Measurements from ENCODE around the gene CHMP2B. TPM values are rescaled to one million over a fixed set of nuclear protein-coding genes. Genes with fewer than 3 reads are reported as not detected.

CHMP2B gene
- total RNA-seq, 3 donors from 2014 or later (not counting 1 experiment from before 2014, with no cell fraction given): 22.0 to 34.2 (median 29.1) TPM

DNA sequence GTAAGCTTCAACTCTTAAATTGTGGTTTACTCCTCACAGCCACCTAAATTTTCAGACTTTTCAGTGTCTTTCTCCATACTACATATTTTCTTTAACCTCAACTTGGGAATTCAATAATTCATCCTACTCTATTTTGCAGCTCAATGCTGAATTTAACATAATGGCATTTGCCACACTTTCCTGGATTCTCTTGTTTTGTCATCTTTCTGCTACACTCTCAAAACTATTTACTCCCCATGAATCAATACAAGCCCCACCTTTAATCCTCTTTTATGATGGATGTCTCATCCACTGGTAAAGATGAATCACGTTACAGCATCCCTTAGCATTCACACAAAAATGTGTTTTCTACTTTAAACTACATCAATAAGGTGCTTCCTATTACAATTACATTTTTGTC is 19.6 kb upstream of the CHMP2B start:
- no peaks in the 10 kb centered on the region for H3K4me1 Mint-ChIP-seq
- H3K36me3 Mint-ChIP-seq: no peaks in the 10 kb centered on the region
- Histone ChIP-seq H3K27me3 (ENCODE audit: control insufficient read depth, insufficient read depth, low read length) (peaks cover 8% of the 10 kb centered on the region), H3K9me3 (ENCODE audit: control insufficient read depth, insufficient read depth, low read length) (no peaks in the 10 kb centered on the region), H3K4me3 (ENCODE audit: low read length) (no peak overlapping the region), H3K4me1 (ENCODE audit: control insufficient read depth, insufficient read depth, low read length) (no peaks in the 10 kb centered on the region), H3K36me3 (ENCODE audit: control insufficient read depth, insufficient read depth, low read length) (no peaks in the 10 kb centered on the region), H3K27ac (ENCODE audit: low read length) (no peak overlapping the region)
- H3K9me3 Mint-ChIP-seq: no peaks in the 10 kb centered on the region
- ATAC-seq: no peak
- WGBS (ENCODE audit: insufficient coverage): 47% methylated on average over 1 of the region's 1 CpG
- DNase-seq: no peak
- intact Hi-C loops (cut with micrococcal nuclease): no loop called here
- TF ChIP-seq, protein P1, sequence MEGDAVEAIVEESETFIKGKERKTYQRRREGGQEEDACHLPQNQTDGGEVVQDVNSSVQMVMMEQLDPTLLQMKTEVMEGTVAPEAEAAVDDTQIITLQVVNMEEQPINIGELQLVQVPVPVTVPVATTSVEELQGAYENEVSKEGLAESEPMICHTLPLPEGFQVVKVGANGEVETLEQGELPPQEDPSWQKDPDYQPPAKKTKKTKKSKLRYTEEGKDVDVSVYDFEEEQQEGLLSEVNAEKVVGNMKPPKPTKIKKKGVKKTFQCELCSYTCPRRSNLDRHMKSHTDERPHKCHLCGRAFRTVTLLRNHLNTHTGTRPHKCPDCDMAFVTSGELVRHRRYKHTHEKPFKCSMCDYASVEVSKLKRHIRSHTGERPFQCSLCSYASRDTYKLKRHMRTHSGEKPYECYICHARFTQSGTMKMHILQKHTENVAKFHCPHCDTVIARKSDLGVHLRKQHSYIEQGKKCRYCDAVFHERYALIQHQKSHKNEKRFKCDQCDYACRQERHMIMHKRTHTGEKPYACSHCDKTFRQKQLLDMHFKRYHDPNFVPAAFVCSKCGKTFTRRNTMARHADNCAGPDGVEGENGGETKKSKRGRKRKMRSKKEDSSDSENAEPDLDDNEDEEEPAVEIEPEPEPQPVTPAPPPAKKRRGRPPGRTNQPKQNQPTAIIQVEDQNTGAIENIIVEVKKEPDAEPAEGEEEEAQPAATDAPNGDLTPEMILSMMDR (IDR thresholded peaks at IDR 0.05): no peak
- no peak overlapping the region for H3K27ac Mint-ChIP-seq
- peaks cover 6 to 16% of the 10 kb centered on the region in 2 donors for H3K27me3 Mint-ChIP-seq (ENCODE audit: low read depth in 2 of 2)
- H3K4me3 Mint-ChIP-seq: no peak overlapping the region

DNA sequence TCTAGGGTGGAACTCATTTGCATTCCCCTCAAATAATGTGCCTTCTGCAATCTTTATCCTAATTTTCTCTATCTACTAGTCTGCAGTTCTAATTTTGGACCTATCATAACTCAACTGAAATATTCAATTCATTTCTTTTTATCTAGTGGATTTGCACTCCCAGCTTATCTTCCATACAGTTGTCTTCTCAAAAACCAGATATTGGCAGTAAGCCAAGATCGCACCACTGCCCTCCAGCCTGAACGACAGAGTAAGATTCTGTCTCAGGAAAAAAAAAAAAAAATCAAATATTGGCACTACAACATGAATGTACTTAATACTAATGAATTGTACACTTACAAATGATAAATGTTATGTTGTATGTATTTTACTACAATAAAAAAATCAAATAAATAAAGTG is 18.0 kb upstream of the CHMP2B start:
- Histone ChIP-seq H3K4me3 (ENCODE audit: low read length) (no peak overlapping the region), H3K4me1 (ENCODE audit: control insufficient read depth, insufficient read depth, low read length) (no peaks in the 10 kb centered on the region), H3K27ac (ENCODE audit: low read length) (no peak overlapping the region), H3K9me3 (ENCODE audit: control insufficient read depth, insufficient read depth, low read length) (no peaks in the 10 kb centered on the region), H3K27me3 (ENCODE audit: control insufficient read depth, insufficient read depth, low read length) (peaks cover 8% of the 10 kb centered on the region), H3K36me3 (ENCODE audit: control insufficient read depth, insufficient read depth, low read length) (no peaks in the 10 kb centered on the region)
- intact Hi-C loops (cut with micrococcal nuclease): no loop called here
- Mint-ChIP-seq H3K27ac (no peak overlapping the region), H3K9me3 (no peaks in the 10 kb centered on the region), H3K4me1 (no peaks in the 10 kb centered on the region), H3K4me3 (no peak overlapping the region), H3K27me3 (ENCODE audit: low read depth in 2 of 2) (peaks cover 12 to 30% of the 10 kb centered on the region in 2 donors), H3K36me3 (no peaks in the 10 kb centered on the region)
- ATAC-seq (no peak), DNase-seq (no peak)
- TF ChIP-seq, protein P1 (IDR thresholded peaks at IDR 0.05): no peak
- 60% methylated on average over 1 of the region's 2 CpGs for WGBS (ENCODE audit: insufficient coverage)

DNA sequence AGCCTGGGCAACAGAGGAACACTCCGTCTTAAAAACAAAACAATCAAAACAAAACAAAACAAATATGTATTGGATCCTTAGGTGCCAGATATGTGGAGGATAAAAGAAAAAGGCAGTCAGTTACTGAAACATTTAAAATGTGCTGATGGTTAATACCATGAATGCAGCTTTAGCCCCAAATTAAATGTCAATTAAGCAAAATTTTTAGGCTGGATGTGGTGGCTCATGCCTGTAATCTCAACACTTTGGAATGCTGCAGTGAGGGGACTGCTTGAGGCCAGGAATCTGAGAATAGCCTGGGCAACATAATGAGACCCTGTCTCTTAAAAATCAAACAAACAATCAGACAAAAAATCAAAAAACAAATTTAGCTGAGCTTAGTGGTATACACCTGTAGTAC is 8.5 kb upstream of the CHMP2B start:
- Mint-ChIP-seq H3K36me3 (no peaks in the 10 kb centered on the region), H3K9me3 (no peaks in the 10 kb centered on the region), H3K4me1 (no peaks in the 10 kb centered on the region), H3K27me3 (ENCODE audit: low read depth in 2 of 2) (peaks cover 17 to 61% of the 10 kb centered on the region in 2 donors), H3K27ac (no peak overlapping the region), H3K4me3 (no peak overlapping the region)
- H3K27me3 ChIP-seq (ENCODE audit: control insufficient read depth, insufficient read depth, low read length): peaks cover 14% of the 10 kb centered on the region
- ATAC-seq (no peak), DNase-seq (no peak)
- intact Hi-C loops (cut with micrococcal nuclease): no loop called here
- TF ChIP-seq, protein P1 (IDR thresholded peaks at IDR 0.05): no peak
- no peak overlapping the region for H3K4me3 ChIP-seq (ENCODE audit: low read length)
- H3K4me1 ChIP-seq (ENCODE audit: control insufficient read depth, insufficient read depth, low read length): no peaks in the 10 kb centered on the region
- no CpG with 5 or more reads among the region's 1 CpG for WGBS (ENCODE audit: insufficient coverage)
- H3K36me3 ChIP-seq (ENCODE audit: control insufficient read depth, insufficient read depth, low read length): no peaks in the 10 kb centered on the region
- no peak overlapping the region for H3K27ac ChIP-seq (ENCODE audit: low read length)
- H3K9me3 ChIP-seq (ENCODE audit: control insufficient read depth, insufficient read depth, low read length): no peaks in the 10 kb centered on the region

DNA sequence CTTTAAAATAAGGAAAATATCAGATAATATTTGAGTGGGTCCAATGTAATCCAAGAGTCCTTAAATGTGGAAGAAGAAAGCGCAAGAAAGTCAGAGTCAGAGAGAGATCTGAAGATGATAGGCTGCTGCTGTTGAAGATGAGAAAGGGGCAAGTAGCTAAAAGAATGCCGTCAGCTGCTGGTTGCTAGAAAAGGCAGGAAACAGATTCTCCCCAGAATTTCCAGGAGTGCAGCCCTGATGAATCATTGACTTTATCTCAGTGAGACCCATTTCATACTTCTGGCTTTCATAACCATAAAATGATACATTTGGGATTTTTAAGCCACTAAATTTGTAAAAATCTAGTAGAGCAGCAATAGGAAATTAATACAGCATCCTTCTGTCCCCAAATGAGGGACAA is 7.5 kb upstream of the CHMP2B start:
- Histone ChIP-seq H3K9me3 (ENCODE audit: control insufficient read depth, insufficient read depth, low read length) (no peaks in the 10 kb centered on the region), H3K4me1 (ENCODE audit: control insufficient read depth, insufficient read depth, low read length) (no peaks in the 10 kb centered on the region), H3K27ac (ENCODE audit: low read length) (no peak overlapping the region), H3K4me3 (ENCODE audit: low read length) (no peak overlapping the region), H3K27me3 (ENCODE audit: control insufficient read depth, insufficient read depth, low read length) (peaks cover 14% of the 10 kb centered on the region), H3K36me3 (ENCODE audit: control insufficient read depth, insufficient read depth, low read length) (no peaks in the 10 kb centered on the region)
- Mint-ChIP-seq H3K4me1 (no peaks in the 10 kb centered on the region), H3K27me3 (ENCODE audit: low read depth in 2 of 2) (peaks cover 17 to 62% of the 10 kb centered on the region in 2 donors), H3K27ac (no peak overlapping the region), H3K36me3 (no peaks in the 10 kb centered on the region), H3K4me3 (no peak overlapping the region), H3K9me3 (no peaks in the 10 kb centered on the region)
- TF ChIP-seq, protein P1 (IDR thresholded peaks at IDR 0.05): no peak
- ATAC-seq (no peak), DNase-seq (no peak)
- 93% methylated on average over 2 of the region's 2 CpGs for WGBS (ENCODE audit: insufficient coverage)
- intact Hi-C loops (cut with micrococcal nuclease): no loop called here

All from natural killer cell (primary cell).